C4-2B (cell line): Measurements from ENCODE around the gene AKR1B1.

Source experiments
- ZFX ChIP-seq: fragments of 450-650 bp; IDR thresholded peaks from 2 replicates; pipeline ENCODE4 v1.6.1; 2017
- TF ChIP-seq, protein P1 (sequence below): fragments of 450-650 bp; conservative IDR thresholded peaks from 2 replicates; pipeline ENCODE4 v1.5.1; 2017; ENCODE audit warnings: mild to moderate bottlenecking

DNA sequence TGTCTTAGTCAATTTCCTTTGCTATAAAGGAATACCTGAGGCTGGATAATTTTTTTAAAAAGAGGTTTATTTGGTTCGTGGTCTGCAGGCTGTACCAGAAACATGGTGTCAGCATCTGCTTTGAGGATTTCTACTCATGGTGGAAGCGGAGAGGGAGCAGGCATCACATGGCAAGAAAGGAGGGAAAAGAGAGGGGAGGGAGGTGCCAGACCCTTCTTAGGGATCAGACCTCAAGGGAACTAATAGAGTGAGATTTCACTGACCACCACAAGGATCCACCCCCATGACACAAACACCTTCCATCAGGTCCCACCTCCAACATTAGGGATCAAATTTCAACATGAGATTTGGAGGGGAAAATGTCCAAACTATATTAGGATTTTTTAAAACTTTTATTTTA lies 41.5 kb upstream of the AKR1B1 start:
- TF ChIP-seq, protein P1, sequence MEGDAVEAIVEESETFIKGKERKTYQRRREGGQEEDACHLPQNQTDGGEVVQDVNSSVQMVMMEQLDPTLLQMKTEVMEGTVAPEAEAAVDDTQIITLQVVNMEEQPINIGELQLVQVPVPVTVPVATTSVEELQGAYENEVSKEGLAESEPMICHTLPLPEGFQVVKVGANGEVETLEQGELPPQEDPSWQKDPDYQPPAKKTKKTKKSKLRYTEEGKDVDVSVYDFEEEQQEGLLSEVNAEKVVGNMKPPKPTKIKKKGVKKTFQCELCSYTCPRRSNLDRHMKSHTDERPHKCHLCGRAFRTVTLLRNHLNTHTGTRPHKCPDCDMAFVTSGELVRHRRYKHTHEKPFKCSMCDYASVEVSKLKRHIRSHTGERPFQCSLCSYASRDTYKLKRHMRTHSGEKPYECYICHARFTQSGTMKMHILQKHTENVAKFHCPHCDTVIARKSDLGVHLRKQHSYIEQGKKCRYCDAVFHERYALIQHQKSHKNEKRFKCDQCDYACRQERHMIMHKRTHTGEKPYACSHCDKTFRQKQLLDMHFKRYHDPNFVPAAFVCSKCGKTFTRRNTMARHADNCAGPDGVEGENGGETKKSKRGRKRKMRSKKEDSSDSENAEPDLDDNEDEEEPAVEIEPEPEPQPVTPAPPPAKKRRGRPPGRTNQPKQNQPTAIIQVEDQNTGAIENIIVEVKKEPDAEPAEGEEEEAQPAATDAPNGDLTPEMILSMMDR, result no peak
- no peak for TF ChIP-seq ZFX
